ENCODE results near the gene RABL6.
"Not testable (repeated sequence)": the region's sequence is repeated elsewhere in the genome, so short reads cannot be mapped to it uniquely, and the experiment has no call there.

RABL6 gene

DNA sequence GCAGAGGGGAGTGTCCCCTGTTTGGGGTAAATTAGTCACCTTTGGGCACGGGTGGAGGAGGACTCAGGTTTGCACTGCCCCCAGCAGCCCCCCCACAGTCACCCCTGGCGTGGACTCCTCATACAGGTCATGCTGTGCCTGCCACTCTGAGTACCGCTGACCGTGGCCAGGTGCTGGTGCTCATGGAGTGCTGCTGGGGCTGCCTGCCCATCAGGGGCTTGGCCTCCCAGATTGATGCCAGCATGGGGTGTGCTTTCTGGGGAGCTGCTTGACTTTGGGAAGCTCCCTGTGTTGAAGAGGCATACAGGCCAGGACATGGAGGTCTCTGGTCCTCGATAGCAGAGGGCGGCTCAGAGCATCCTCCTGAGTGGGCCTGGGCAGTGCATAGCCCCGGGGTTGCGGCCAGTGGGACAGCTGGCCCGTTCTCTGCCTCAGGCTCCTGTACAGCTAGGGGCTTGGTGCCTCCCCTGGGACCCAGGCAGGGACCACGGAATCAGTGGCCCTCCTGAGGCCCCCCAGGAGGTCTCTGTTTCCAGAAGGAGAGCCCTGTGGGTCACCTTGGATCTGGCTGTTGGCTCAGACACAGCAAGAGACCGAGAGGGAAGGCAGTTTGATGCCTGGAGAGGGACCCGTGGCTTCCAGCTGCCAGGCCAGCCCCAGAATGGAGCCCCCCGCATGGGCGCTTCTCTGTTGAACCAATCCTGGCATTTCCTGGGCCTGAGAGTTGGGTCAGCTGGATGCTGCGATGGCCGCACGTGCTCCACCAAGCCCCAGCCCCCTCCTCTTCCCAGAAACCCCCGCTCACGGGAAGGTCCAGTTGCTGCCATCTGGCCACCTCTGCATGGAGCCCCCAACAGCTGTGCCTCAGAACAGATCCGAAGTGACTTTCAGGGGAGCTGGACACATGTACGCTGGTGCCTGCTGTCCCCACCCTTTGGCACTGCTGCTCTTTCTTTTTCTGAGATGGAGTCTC is 28.5 kb downstream of the RABL6 start:
- no peak for DNase-seq (ENCODE audit: low spot score)

GRCh38 chr9:136837146-136837855 is 29.6 kb downstream of the RABL6 start:
- no peak for DNase-seq (ENCODE audit: low spot score)

- not testable (repeated sequence) for DNase-seq (ENCODE audit: low spot score)
Observed at GRCh38 chr9:136837856-136838277, 30.1 kb downstream of the RABL6 start.

GRCh38 chr9:136838314-136839228 is 30.8 kb downstream of the RABL6 start:
- no peak for DNase-seq (ENCODE audit: low spot score)

- DNase-seq (ENCODE audit: low spot score): no peak
Observed at GRCh38 chr9:136839229-136840139, 31.7 kb downstream of the RABL6 start.

DNA sequence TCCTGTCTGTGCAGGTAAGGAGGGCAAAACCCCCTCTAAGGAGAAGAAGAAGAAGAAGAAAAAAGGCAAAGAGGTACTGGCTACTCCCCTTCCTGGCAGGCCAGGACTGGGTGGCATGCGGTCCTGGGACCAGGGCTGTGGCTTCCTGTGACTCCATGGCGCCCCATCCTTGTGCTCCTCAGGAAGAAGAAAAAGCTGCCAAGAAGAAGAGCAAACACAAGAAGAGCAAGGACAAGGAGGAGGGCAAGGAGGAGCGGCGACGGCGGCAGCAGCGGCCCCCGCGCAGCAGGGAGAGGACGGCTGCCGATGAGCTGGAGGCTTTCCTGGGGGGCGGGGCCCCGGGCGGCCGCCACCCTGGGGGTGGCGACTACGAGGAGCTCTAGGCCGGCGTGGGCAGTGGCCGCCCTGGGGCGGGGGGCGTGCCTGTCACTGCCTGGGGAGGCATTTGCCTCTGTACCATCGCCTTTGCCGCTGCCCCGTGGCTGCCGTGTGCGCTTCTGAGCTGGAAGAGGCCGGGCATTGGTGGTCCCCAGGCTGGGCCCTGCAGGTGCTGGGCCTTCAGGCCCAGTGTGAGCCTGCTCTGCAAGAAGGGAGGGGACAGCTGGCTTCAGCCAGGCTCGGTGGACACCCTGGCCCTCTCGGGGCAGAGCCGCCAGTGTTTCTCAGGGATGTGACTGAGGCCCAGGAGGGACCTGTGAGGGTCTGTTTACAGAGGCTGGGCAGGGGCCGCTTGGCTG is 32.6 kb downstream of the RABL6 start:
- DNase-seq (ENCODE audit: low spot score): no peak

GRCh38 chr9:136840877-136841645 is 33.3 kb downstream of the RABL6 start:
- no peak for DNase-seq (ENCODE audit: low spot score)

GRCh38 chr9:136841646-136842379 is 34.1 kb downstream of the RABL6 start:
- DNase-seq (ENCODE audit: low spot score): not testable (repeated sequence)

DNA sequence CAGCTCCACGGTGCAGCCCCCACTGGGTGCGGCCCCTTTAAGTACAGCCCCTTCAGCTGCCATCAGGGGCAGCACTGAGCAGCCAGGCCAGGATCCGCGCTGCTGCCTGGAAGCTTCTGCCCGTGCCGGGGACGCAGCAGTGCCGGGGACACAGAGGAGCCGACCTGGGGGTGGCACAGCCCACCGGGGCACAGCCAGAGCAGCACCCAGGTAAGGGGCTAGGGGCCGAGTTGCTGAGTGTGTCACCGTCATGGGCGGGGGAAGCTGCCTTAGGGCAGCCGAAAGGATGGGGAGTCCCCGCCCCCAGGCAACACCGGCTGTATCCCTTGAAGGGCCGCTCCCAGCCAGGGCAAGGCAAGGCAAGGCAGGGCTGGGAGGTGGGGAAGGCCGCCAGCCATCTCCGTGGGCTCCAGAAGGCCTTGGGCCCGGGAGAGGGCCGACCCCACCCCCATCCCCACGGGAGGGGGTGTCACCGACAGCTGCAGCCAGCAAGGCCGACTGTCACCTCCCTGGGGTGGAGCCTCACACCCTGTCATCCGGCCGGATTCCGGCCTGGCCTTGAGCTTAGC is 34.7 kb downstream of the RABL6 start, which contains the start of gene AJM1:
AJM1 (plus strand) TSS at position 99 of the 569 bp plus-strand sequence. CDS start 1,937 bp downstream, outside the sequence.
- peak; percentile 79 for DNase-seq (ENCODE audit: low spot score)

DNA sequence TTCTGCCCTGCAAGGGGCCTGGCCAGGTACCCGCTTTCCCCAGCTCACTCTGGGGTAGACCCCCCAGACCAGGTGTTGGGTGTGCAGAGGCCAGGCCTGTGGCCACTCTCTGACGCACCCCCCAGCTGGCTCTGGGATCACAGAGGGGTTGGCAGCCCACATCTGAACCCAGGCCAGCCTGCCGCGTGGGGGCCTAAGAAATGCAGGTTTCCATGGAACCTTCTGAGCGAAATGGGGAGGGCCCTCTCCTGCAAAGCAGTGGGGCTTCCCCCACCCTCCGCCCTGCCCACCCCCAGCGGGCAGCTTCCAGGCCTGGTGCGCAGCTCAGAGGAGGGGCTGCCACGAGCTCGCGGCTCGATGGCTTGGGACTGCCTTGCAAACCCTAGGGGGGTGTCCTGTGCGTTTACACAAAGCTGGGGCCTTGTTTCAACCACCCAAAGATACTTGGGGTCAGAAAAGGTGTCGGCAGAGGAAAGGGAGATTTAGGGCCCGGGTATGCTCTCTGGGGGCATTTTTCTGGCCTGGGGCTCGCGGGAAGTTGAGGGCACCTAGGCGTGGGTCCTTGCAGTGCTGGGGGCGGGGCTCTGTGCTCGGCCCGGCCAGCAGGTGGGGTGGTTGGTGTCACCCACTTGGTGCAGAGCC is 35.5 kb downstream of the RABL6 start:
- DNase-seq (ENCODE audit: low spot score): not testable (repeated sequence)

DNA sequence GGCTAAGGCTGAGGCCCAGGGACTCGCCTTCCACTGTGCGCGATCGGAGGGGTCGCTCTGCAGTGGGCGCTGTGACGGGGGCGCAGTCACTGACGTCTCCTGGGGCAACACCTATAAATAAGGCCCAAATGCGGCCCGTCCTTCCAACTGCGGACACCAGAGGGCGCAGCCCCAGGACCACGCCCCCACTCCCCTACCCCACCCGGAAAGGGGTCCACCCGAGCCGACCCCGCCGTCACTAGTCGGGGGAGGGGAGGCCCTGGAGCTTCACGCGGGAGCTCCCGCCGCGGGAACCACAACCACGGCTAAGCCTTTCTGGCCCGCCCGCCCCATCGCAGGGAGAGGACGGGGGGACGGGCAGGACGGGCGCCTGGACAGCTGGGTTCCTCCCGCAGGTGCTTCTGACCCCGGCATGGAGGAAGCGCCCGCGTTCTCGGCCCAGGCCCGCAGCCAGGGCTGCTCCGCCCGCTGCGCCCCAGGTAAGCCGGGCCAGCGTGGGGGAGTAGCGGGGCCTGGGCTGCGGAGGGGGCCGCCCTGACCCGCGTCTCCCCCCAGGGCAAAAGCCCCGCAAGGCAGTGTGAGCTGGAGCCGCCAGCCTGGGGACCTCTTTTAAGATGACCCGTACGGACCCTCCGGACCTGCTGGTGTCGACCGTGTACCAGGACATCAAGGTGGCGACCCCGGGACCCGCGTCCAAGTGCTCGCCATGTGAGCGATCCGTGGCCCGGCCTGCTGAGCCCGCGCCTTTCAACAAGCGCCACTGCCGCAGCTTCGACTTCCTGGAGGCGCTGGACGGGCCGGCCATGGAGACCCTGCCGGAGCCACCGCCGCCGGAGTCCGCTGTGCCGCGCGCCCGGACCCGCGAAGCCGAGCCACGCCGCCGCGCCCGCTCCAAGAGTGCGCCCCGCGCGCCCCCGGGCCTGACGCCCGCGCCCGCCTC is 36.3 kb downstream of the RABL6 start:
- peak; percentile 59 for DNase-seq (ENCODE audit: low spot score)

GRCh38 chr9:136844761-136845464 is 37.2 kb downstream of the RABL6 start:
- DNase-seq (ENCODE audit: low spot score): no peak

GRCh38 chr9:136845465-136846260 is 37.9 kb downstream of the RABL6 start:
- no peak for DNase-seq (ENCODE audit: low spot score)

GRCh38 chr9:136846376-136847087 is 38.8 kb downstream of the RABL6 start:
- DNase-seq (ENCODE audit: low spot score): no peak
